SK-N-SH (cell line): ENCODE measurements around the gene CRISPLD2.

Experiments used
- CTCF ChIP-seq: fragments of 200-600 bp; sonication (generic); IDR thresholded peaks from 2 replicates; pipeline ENCODE4 v1.6.1; 2017; ENCODE audit warnings: antibody characterized with exemption, mild to moderate bottlenecking, moderate library complexity
- EP300 ChIP-seq, 2 experiments: IDR thresholded peaks; 2 replicates each; pipeline versions ENCODE4 v1.4.0 to v1.6.1; 2012; ENCODE audit warnings: borderline replicate concordance in 1 of 2, low read depth in 1 of 2, low read length in 1 of 2
- FOXJ3 ChIP-seq: sonication (generic); formaldehyde crosslinking; IDR thresholded peaks from 2 replicates; pipeline ENCODE4 v1.5.1; 2020; ENCODE audit warnings: mild to moderate bottlenecking, missing genetic modification reagents
- POLR2AphosphoS5 ChIP-seq: IDR thresholded peaks from 2 replicates; pipeline ENCODE4 v1.6.1; 2012; ENCODE audit warnings: low read depth, low read length
- RAD21 ChIP-seq: IDR thresholded peaks from 2 replicates; pipeline ENCODE4 v1.6.1; 2012; ENCODE audit warnings: mild to moderate bottlenecking, low read length
- REST ChIP-seq: IDR thresholded peaks from 2 replicates; pipeline ENCODE4 v1.6.1; 2012; ENCODE audit warnings: mild to moderate bottlenecking, low read depth, low read length, moderate library complexity
- RFX5 ChIP-seq: IDR thresholded peaks from 2 replicates; pipeline ENCODE4 v1.6.1; 2012; ENCODE audit warnings: mild to moderate bottlenecking, improper control_type of control experiment, low read length
- TF ChIP-seq, protein P1 (sequence below): IDR thresholded peaks from 2 replicates; pipeline ENCODE4 v1.4.0; 2012; ENCODE audit warnings: low read depth, borderline replicate concordance
- TF ChIP-seq, protein P2 (sequence below): fragments of 150-350 bp; IDR thresholded peaks from 2 replicates; pipeline ENCODE4 v1.6.1; 2017; ENCODE audit warnings: antibody characterized with exemption, low read length, low read depth, borderline replicate concordance

- no peak for TF ChIP-seq CTCF
- TF ChIP-seq, protein P1, sequence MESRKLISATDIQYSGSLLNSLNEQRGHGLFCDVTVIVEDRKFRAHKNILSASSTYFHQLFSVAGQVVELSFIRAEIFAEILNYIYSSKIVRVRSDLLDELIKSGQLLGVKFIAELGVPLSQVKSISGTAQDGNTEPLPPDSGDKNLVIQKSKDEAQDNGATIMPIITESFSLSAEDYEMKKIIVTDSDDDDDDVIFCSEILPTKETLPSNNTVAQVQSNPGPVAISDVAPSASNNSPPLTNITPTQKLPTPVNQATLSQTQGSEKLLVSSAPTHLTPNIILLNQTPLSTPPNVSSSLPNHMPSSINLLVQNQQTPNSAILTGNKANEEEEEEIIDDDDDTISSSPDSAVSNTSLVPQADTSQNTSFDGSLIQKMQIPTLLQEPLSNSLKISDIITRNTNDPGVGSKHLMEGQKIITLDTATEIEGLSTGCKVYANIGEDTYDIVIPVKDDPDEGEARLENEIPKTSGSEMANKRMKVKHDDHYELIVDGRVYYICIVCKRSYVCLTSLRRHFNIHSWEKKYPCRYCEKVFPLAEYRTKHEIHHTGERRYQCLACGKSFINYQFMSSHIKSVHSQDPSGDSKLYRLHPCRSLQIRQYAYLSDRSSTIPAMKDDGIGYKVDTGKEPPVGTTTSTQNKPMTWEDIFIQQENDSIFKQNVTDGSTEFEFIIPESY, result no peak
- TF ChIP-seq RFX5, result no peak
- no peak for TF ChIP-seq POLR2AphosphoS5
- TF ChIP-seq, protein P2, sequence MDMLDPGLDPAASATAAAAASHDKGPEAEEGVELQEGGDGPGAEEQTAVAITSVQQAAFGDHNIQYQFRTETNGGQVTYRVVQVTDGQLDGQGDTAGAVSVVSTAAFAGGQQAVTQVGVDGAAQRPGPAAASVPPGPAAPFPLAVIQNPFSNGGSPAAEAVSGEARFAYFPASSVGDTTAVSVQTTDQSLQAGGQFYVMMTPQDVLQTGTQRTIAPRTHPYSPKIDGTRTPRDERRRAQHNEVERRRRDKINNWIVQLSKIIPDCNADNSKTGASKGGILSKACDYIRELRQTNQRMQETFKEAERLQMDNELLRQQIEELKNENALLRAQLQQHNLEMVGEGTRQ, result no peak
- no peak for TF ChIP-seq REST
- TF ChIP-seq RAD21, result no peak
- no peak for TF ChIP-seq FOXJ3 (CRISPR knock-in tag)
- TF ChIP-seq EP300 (IDR thresholded peaks at IDR 0.05; ENCODE audit: borderline replicate concordance in 1 of 2, low read depth in 1 of 2, low read length in 1 of 2), result no peak
Observed at GRCh38 chr16:84828322-84828721, 8.5 kb downstream of the CRISPLD2 start.
